ENCODE results near the gene APMAP. TPM values are rescaled to one million over a fixed set of nuclear protein-coding genes. Genes with fewer than 3 reads are reported as not detected.

APMAP gene
- total and polyA plus RNA-seq, 10 of the 15 experiments (the other 5 are each of a cell fraction or from before 2014, with no cell fraction given), result 12.1 to 60.2 (median 32.7) TPM

GRCh38 chr20:25012616-25013189 lies 20.2 kb upstream of the APMAP start:
- ChIA-PET RAD21 (ENCODE audit: unreplicated experiment) (no interaction called here), CTCF (no interaction called here), POLR2A (no interaction called here), SMC1A (ENCODE audit: uncharacterized antibody, unreplicated experiment) (no interaction called here)
- peaks cover 12 to 17% of the 10 kb centered on the region in 2 experiments; a peak in 3 of 4 replicates for H3K36me3 ChIP-seq (ENCODE audit: control insufficient read depth in 2 of 2, insufficient read depth in 2 of 2, low read length in 1 of 2)
- intact Hi-C loops (cut with micrococcal nuclease; ENCODE audit: unreplicated experiment), result no loop called here
- WGBS (ENCODE audit: insufficient coverage, insufficient replicate concordance, low lambda C conversion rate, missing lambda C conversion rate), result 93% methylated on average over 21 of the region's 21 CpGs
- DNase-seq (ENCODE audit: low read depth, low spot score) (no peak), FAIRE-seq (no peak), ATAC-seq (no peak)
- H2AFZ ChIP-seq (ENCODE audit: control insufficient read depth, low read depth, low read length), result no peak overlapping the region
- H3K4me3 ChIP-seq, result no peak overlapping the region
- H3K27ac ChIP-seq (ENCODE audit: control insufficient read depth, insufficient read depth), result no peak overlapping the region
- no peaks in the 10 kb centered on the region for H3K27me3 ChIP-seq (replicated peaks in 1 of 2; ENCODE audit: control insufficient read depth in 2 of 2, insufficient read depth in 2 of 2, low read length in 1 of 2)
- no peaks in the 10 kb centered on the region for H4K20me1 ChIP-seq (ENCODE audit: control insufficient read depth, insufficient read depth)
- H3K79me2 ChIP-seq (ENCODE audit: control insufficient read depth, insufficient read depth, low read length), result no peaks in the 10 kb centered on the region
- no peaks in the 10 kb centered on the region for H3K9me3 ChIP-seq (replicated peaks; ENCODE audit: control insufficient read depth, insufficient read depth, low read length)
- no peaks in the 10 kb centered on the region; the same call in 1 of the 2 replicates for H3K4me1 ChIP-seq (ENCODE audit: control insufficient read depth, insufficient read depth, low read length)
- in situ Hi-C loops (cut with MboI), result no loop called here
- H3K9ac ChIP-seq (ENCODE audit: control insufficient read depth, insufficient read depth, low read length), result no peak overlapping the region
- no peak overlapping the region for H3K4me2 ChIP-seq (ENCODE audit: control insufficient read depth, insufficient read depth)
- no TSS peak for BruUV-seq (replicated peaks)
- no peak for TF ChIP-seq CREB1 (IDR thresholded peaks at IDR 0.05; ENCODE audit: low read depth)
- TF ChIP-seq TARDBP (IDR thresholded peaks at IDR 0.05; ENCODE audit: borderline replicate concordance), result no peak
- TF ChIP-seq, protein P1, sequence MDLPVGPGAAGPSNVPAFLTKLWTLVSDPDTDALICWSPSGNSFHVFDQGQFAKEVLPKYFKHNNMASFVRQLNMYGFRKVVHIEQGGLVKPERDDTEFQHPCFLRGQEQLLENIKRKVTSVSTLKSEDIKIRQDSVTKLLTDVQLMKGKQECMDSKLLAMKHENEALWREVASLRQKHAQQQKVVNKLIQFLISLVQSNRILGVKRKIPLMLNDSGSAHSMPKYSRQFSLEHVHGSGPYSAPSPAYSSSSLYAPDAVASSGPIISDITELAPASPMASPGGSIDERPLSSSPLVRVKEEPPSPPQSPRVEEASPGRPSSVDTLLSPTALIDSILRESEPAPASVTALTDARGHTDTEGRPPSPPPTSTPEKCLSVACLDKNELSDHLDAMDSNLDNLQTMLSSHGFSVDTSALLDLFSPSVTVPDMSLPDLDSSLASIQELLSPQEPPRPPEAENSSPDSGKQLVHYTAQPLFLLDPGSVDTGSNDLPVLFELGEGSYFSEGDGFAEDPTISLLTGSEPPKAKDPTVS (IDR thresholded peaks at IDR 0.05; ENCODE audit: low read depth, low read length), result no peak
- no peak for TF ChIP-seq GABPA (IDR thresholded peaks at IDR 0.05; ENCODE audit: low read depth)
- no peak for TF ChIP-seq PBX3 (IDR thresholded peaks at IDR 0.05; ENCODE audit: insufficient replicate concordance, low read depth, low read length)
- TF ChIP-seq BHLHE40 (IDR thresholded peaks at IDR 0.05; ENCODE audit: borderline replicate concordance in 1 of 2, low read depth in 2 of 2, low read length in 1 of 2), result no peak
- TF ChIP-seq CEBPZ (IDR thresholded peaks at IDR 0.05; ENCODE audit: low read depth, low read length), result no peak
- TF ChIP-seq ZNF384 (IDR thresholded peaks at IDR 0.05; ENCODE audit: borderline replicate concordance, low read depth, low read length), result no peak
- TF ChIP-seq MAX (IDR thresholded peaks at IDR 0.05; ENCODE audit: low read depth, low read length), result no peak
- TF ChIP-seq POLR2AphosphoS2 (IDR thresholded peaks at IDR 0.05; ENCODE audit: low read depth, low read length), result no peak
- TF ChIP-seq NFYA (IDR thresholded peaks at IDR 0.05; ENCODE audit: borderline replicate concordance, low read depth, low read length), result no peak
- no peak for TF ChIP-seq HCFC1 (IDR thresholded peaks at IDR 0.05; ENCODE audit: low read length)
- no peak for TF ChIP-seq RFX5 (IDR thresholded peaks at IDR 0.05; ENCODE audit: low read depth, low read length)
- TF ChIP-seq ZBTB4 (CRISPR knock-in tag; IDR thresholded peaks at IDR 0.05), result no peak
- TF ChIP-seq MXI1 (IDR thresholded peaks at IDR 0.05; ENCODE audit: low read depth, low read length), result no peak
